Activated B cell treated with CpG ODN at 0.5 μM for 24 hours (primary cell): ENCODE measurements around the gene LILRB2. TPM values are rescaled to one million over a fixed set of nuclear protein-coding genes. Genes with fewer than 3 reads are reported as not detected.
"Not testable (repeated sequence)": the region's sequence is repeated elsewhere in the genome, so short reads cannot be mapped to it uniquely, and the experiment has no call there.

Source experiments
- ATAC-seq: fragments of 200-7000 bp; cut with Tn5 transposase; one replicate; pipeline ENCODE4 v1.10.0; 2021; ENCODE audit warnings: low read depth, mild to moderate bottlenecking, moderate library complexity
- CTCF ChIA-PET: fragments of 350-600 bp; sonication (Branson Sonifier 250); formaldehyde crosslinking; loops from one replicate; lab custom pipeline; 2021; ENCODE audit warnings: antibody characterized with exemption; lab: Charles Lee
- POLR2A ChIA-PET: fragments of 350-600 bp; sonication (Branson Sonifier 250); formaldehyde crosslinking; loops from one replicate; lab custom pipeline; 2021; ENCODE audit warnings: antibody characterized with exemption; lab: Charles Lee
- DNase-seq: peaks from one replicate; pipeline ENCODE4 v3.0.0; 2022
- H3K27ac Mint-ChIP-seq: one replicate; pipeline ENCODE4 v1.8.0; 2020; ENCODE audit warnings: mixed read lengths
- H3K27me3 Mint-ChIP-seq: one replicate; pipeline ENCODE4 v1.8.0; 2021; ENCODE audit warnings: mixed read lengths
- H3K36me3 Mint-ChIP-seq: one replicate; pipeline ENCODE4 v1.8.0; 2021; ENCODE audit warnings: low read depth, mixed read lengths
- H3K4me1 Mint-ChIP-seq: one replicate; pipeline ENCODE4 v1.8.0; 2021; ENCODE audit warnings: mixed read lengths
- H3K4me3 Mint-ChIP-seq: one replicate; pipeline ENCODE4 v1.8.0; 2020; ENCODE audit warnings: mild to moderate bottlenecking, mixed read lengths
- H3K9me3 Mint-ChIP-seq: one replicate; pipeline ENCODE4 v1.8.0; 2020; ENCODE audit warnings: mixed read lengths
- CTCF ChIP-seq: fragments of 200-600 bp; IDR thresholded peaks from one replicate; pipeline ENCODE4 v1.8.0; 2022; ENCODE audit warnings: antibody characterized with exemption, mild to moderate bottlenecking
- intact Hi-C: fragments of 100-400 bp; cut with micrococcal nuclease; formaldehyde crosslinking; loops from one replicate; pipeline ENCODE4 v1.15.1; 2024
- total RNA-seq: library from RNA; stranded (reverse); gene quantifications from 2 replicates; pipeline ENCODE4 v1.2.3, GENCODE V29; 2022

The LILRB2 gene
- total RNA-seq, 1 donor from 2014 or later, result 7.9 TPM

GRCh38 chr19:54230031-54230430 is 50.9 kb downstream of the LILRB2 start:
- no peak for TF ChIP-seq CTCF
- POLR2A ChIA-PET, result no interaction called here
- H3K27ac Mint-ChIP-seq, result no peak overlapping the region
- no peaks in the 10 kb centered on the region for H3K36me3 Mint-ChIP-seq
- H3K4me3 Mint-ChIP-seq, result no peak overlapping the region
- intact Hi-C loops, result loop anchor here (2.0 to 10.0 kb wide), 3 partner anchors 387 to 1035 kb away; partner anchors contain the start of gene ZNF665
- peaks cover 39% of the 10 kb centered on the region for H3K27me3 Mint-ChIP-seq
- ATAC-seq, result no peak
- H3K9me3 Mint-ChIP-seq, result no peaks in the 10 kb centered on the region
- CTCF ChIA-PET, result interaction anchor here (0.6 kb wide), 1 partner anchor 76 kb away, joined by 3 read pairs; no protein-coding TSS in a partner anchor
- no peak for DNase-seq
- H3K4me1 Mint-ChIP-seq, result peaks cover 6% of the 10 kb centered on the region

DNA sequence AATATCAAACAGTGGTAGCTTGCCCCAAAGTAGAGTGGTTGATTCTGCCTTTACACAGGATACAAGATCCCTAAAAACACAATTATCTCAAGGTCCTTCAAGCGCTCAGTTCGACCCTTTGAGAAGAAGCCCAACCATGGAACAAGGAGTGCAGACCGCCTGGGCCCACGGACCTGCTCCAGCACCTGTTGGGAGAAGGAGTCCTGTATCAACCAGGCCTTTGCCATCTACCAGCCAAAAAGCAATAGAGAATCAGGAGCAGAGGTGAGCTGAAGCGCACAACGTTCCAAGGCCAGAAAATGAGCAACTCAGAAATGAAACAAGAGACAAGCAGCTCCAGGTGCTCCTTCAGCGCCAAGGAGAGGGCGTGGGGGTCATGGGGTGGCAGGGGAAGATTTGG is 51.8 kb downstream of the LILRB2 start:
- H3K36me3 Mint-ChIP-seq, result no peaks in the 10 kb centered on the region
- no peak overlapping the region for H3K4me3 Mint-ChIP-seq
- H3K9me3 Mint-ChIP-seq, result no peaks in the 10 kb centered on the region

GRCh38 chr19:54224619-54225018 is 56.3 kb downstream of the LILRB2 start:
- H3K27ac Mint-ChIP-seq, H3K4me1 Mint-ChIP-seq, H3K9me3 Mint-ChIP-seq, H3K4me3 Mint-ChIP-seq, intact Hi-C loops, CTCF ChIA-PET, DNase-seq, POLR2A ChIA-PET, ATAC-seq, H3K36me3 Mint-ChIP-seq: not testable (repeated sequence)
- H3K27me3 Mint-ChIP-seq, result peaks cover 18% of the 10 kb centered on the region

More for the DNA sequence above, 51.8 kb downstream of the LILRB2 start:
- POLR2A ChIA-PET, result interaction anchor here (0.6 to 1.5 kb wide), 2 partner anchors 54 to 92 kb away, joined by 3 to 5 read pairs; partner anchors contain the start of gene CNOT3
- peaks cover 6% of the 10 kb centered on the region for H3K4me1 Mint-ChIP-seq
- peaks cover 33% of the 10 kb centered on the region for H3K27me3 Mint-ChIP-seq
- no peak overlapping the region for H3K27ac Mint-ChIP-seq
- intact Hi-C loops, result no loop called here
- CTCF ChIA-PET, result no interaction called here
- DNase-seq, result no peak
- ATAC-seq, result no peak
- no peak for TF ChIP-seq CTCF

- H3K4me1 Mint-ChIP-seq, H3K27ac Mint-ChIP-seq, POLR2A ChIA-PET: not testable (repeated sequence)
These were observed 57.0 kb downstream of the LILRB2 start for GRCh38 chr19:54223937-54224281.

More at GRCh38 chr19:54223937-54224281, 57.0 kb downstream of the LILRB2 start:
- CTCF ChIA-PET, H3K9me3 Mint-ChIP-seq, H3K36me3 Mint-ChIP-seq, DNase-seq, H3K4me3 Mint-ChIP-seq, intact Hi-C loops, ATAC-seq: not testable (repeated sequence)
- peaks cover 14% of the 10 kb centered on the region for H3K27me3 Mint-ChIP-seq

Other genes with a start within 250 kb of the LILRB2 start
- gene VSTM1, start 217.2 kb downstream of the LILRB2 start, total RNA-seq, result not detected in 2 replicates
- gene TARM1, start 199.7 kb downstream of the LILRB2 start, total RNA-seq, result not detected in 2 replicates
- 0.16 TPM in 1 of 2 replicates, not detected in the other for gene OSCAR, start 180.3 kb downstream of the LILRB2 start, total RNA-seq
- gene NDUFA3, start 178.3 kb downstream of the LILRB2 start, total RNA-seq, result 94.7 and 96.1 TPM in 2 replicates
- gene TFPT, start 165.5 kb downstream of the LILRB2 start, total RNA-seq, result 16.6 and 17.9 TPM in 2 replicates
- 78.9 and 79.3 TPM in 2 replicates for gene PRPF31, start 165.4 kb downstream of the LILRB2 start, total RNA-seq
- 53.2 and 64.6 TPM in 2 replicates for gene CNOT3, start 143.3 kb downstream of the LILRB2 start, total RNA-seq
- 8.3 and 8.4 TPM in 2 replicates for gene LENG1, start 121.4 kb downstream of the LILRB2 start, total RNA-seq
- not detected in 2 replicates for gene TMC4, start 108.0 kb downstream of the LILRB2 start, total RNA-seq
- 15.2 and 21.4 TPM in 2 replicates for gene MBOAT7, start 91.5 kb downstream of the LILRB2 start, total RNA-seq
- 15.0 and 19.4 TPM in 2 replicates for gene TSEN34, start 89.8 kb downstream of the LILRB2 start, total RNA-seq
- 1,946 and 2,185 TPM in 2 replicates for gene RPS9, start 80.3 kb downstream of the LILRB2 start, total RNA-seq
- gene LILRB3, start 58.1 kb downstream of the LILRB2 start, total RNA-seq, result 0.37 and 1.1 TPM in 2 replicates
- gene LILRA6, start 38.3 kb downstream of the LILRB2 start, total RNA-seq, result not detected in 2 replicates
- gene LILRB5, start 23.8 kb downstream of the LILRB2 start, total RNA-seq, result 0.24 and 0.38 TPM in 2 replicates
- gene LILRA5, start 32.1 kb upstream of the LILRB2 start, total RNA-seq, result 1.3 and 1.9 TPM in 2 replicates
- gene LILRA4, start 58.1 kb upstream of the LILRB2 start, total RNA-seq, result 26.3 and 26.6 TPM in 2 replicates
- gene LAIR1, start 83.8 kb upstream of the LILRB2 start, total RNA-seq, result 30.5 and 31.0 TPM in 2 replicates
- not detected in 2 replicates for gene TTYH1, start 134.4 kb upstream of the LILRB2 start, total RNA-seq
- 296 and 363 TPM in 2 replicates for gene LENG8, start 168.1 kb upstream of the LILRB2 start, total RNA-seq
- gene LENG9, start 182.7 kb upstream of the LILRB2 start, total RNA-seq, result 6.3 and 8.5 TPM in 2 replicates
- gene CDC42EP5, start 192.2 kb upstream of the LILRB2 start, total RNA-seq, result not detected in 2 replicates
- not detected in 2 replicates for gene LAIR2, start 221.7 kb upstream of the LILRB2 start, total RNA-seq